ENCODE data around the gene CBARP. TPM values are rescaled to one million over a fixed set of nuclear protein-coding genes. Genes with fewer than 3 reads are reported as not detected.
A peak's percentile ranks its signal among the peaks of the same experiment; 100 is the strongest.

The CBARP gene
- total RNA-seq, 2 experiments from 2014 or later, result 0.49 to 0.86 TPM

DNA sequence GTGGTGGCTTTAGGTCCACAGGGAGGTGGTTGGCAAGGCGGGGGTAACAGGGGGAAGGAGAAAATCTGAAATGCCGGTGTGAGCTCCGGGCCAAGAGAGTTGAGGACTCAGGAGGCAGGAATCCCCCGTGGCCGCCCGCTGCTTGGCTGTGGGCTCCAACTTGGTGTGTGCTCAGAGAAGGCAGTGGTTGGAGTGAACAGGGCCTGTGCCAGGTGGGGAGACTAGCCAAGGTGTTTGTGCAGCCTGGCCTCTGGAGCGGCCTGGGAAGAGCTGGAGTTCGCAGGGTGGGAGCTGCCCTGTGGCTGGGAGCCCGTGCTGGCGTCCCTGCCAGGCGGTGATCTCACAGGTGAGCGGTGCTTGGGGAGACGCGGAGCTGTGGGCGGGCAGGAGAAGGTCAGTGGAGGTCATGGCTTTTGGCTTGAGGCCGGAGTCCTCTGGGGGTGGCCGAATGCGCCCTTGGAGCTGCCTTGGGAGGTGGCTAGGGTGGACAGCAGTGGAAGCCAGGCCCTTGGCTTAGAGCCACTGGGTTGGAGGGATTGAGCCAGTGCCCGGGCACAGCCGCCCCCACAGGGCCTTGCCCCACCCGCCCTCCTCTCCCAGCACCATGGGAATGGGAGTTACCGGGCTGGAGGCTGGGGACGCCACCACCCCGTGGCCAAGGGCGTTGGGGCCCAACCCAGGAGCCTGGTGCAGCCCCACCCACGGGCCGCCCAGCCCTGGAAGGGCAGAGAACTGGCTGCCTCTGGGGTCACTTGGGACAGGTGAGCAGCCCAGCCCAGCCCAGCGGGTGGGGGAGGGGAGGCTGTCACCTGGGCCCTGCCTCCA, 24.2 kb upstream of the CBARP start:
- TF ChIP-seq CTCF (IDR thresholded peaks at IDR 0.05), result peak; percentile 7
- CTCF ChIA-PET, result interaction anchor here (0.9 to 16.1 kb wide), 2 partner anchors 13 to 18 kb away, joined by 4 to 449 read pairs; partner anchors contain the start of gene ATP5F1D
- peaks cover 26% of the 10 kb centered on the region for H3K36me3 Mint-ChIP-seq (ENCODE audit: low read depth)

GRCh38 chr19:1261538-1261797, 23.7 kb upstream of the CBARP start:
- no peak for ATAC-seq
- H3K36me3 Mint-ChIP-seq (ENCODE audit: low read depth), result peaks cover 26% of the 10 kb centered on the region

More for the DNA sequence above, 24.2 kb upstream of the CBARP start:
- DNase-seq, result peak; percentile 55
- intact Hi-C loops (cut with micrococcal nuclease), result no loop called here
- no peaks in the 10 kb centered on the region for H3K27me3 Mint-ChIP-seq
- peaks cover 55% of the 10 kb centered on the region for H3K4me1 Mint-ChIP-seq (ENCODE audit: low read depth)
- peak overlapping the region; percentile 93 for H3K27ac Mint-ChIP-seq
- no peak for ATAC-seq
- POLR2A ChIA-PET, result interaction anchor here (0.7 to 2.6 kb wide), 11 partner anchors 9 to 176 kb away, joined by 3 to 9 read pairs (median 4); partner anchors contain the start of gene FAM174C
- no peaks in the 10 kb centered on the region for H3K9me3 Mint-ChIP-seq
- peak overlapping the region; percentile 98 for H3K4me3 Mint-ChIP-seq

GRCh38 chr19:1260749-1261537, 23.1 kb upstream of the CBARP start:
- Mint-ChIP-seq H3K27ac (peak overlapping the region; percentile 93), H3K4me1 (ENCODE audit: low read depth) (peaks cover 55% of the 10 kb centered on the region), H3K27me3 (no peaks in the 10 kb centered on the region), H3K9me3 (no peaks in the 10 kb centered on the region), H3K4me3 (peak overlapping the region; percentile 98), H3K36me3 (ENCODE audit: low read depth) (peaks cover 26% of the 10 kb centered on the region)
- ChIA-PET POLR2A (interaction anchor here (0.7 to 3.5 kb wide), 10 partner anchors 8 to 175 kb away, joined by 3 to 22 read pairs (median 6); partner anchors contain the start of genes CIRBP and FAM174C), CTCF (interaction anchor here (0.8 to 16.1 kb wide), 2 partner anchors 8 to 17 kb away, joined by 3 to 449 read pairs; partner anchors contain the start of genes ATP5F1D and CIRBP)
- intact Hi-C loops (cut with micrococcal nuclease), result no loop called here
- ATAC-seq (peak; percentile 81), DNase-seq (peak; percentile 97)
- no peak for TF ChIP-seq CTCF (IDR thresholded peaks at IDR 0.05)

More at GRCh38 chr19:1261538-1261797, 23.7 kb upstream of the CBARP start:
- intact Hi-C loops (cut with micrococcal nuclease), result no loop called here
- Mint-ChIP-seq H3K4me3 (peak overlapping the region; percentile 98), H3K4me1 (ENCODE audit: low read depth) (peaks cover 54% of the 10 kb centered on the region), H3K27ac (peak overlapping the region; percentile 93), H3K9me3 (no peaks in the 10 kb centered on the region), H3K27me3 (no peaks in the 10 kb centered on the region)
- CTCF ChIA-PET, result interaction anchor here (16.1 kb wide), 1 partner anchor 18 kb away, joined by 449 read pairs; the partner anchor contains the start of gene ATP5F1D
- DNase-seq, result no peak
- TF ChIP-seq CTCF (IDR thresholded peaks at IDR 0.05), result peak; percentile 50
- POLR2A ChIA-PET, result interaction anchor here (0.7 to 2.6 kb wide), 9 partner anchors 8 to 175 kb away, joined by 3 to 9 read pairs (median 4); partner anchors contain the start of gene FAM174C

- ChIA-PET CTCF (interaction anchor here (0.8 to 16.1 kb wide), 2 partner anchors 9 to 16 kb away, joined by 3 to 449 read pairs; partner anchors contain the start of genes ATP5F1D and CIRBP), POLR2A (interaction anchor here (1.2 to 3.5 kb wide), 6 partner anchors 8 to 174 kb away, joined by 4 to 22 read pairs (median 8); partner anchors contain the start of gene CIRBP)
- Mint-ChIP-seq H3K9me3 (no peaks in the 10 kb centered on the region), H3K27ac (peak overlapping the region; percentile 96), H3K4me3 (peak overlapping the region; percentile 98), H3K27me3 (no peaks in the 10 kb centered on the region), H3K4me1 (ENCODE audit: low read depth) (peaks cover 50% of the 10 kb centered on the region), H3K36me3 (ENCODE audit: low read depth) (peaks cover 32% of the 10 kb centered on the region)
- ATAC-seq, result peak; percentile 31
- DNase-seq, result peak; percentile 83
- intact Hi-C loops (cut with micrococcal nuclease), result no loop called here
- no peak for TF ChIP-seq CTCF (IDR thresholded peaks at IDR 0.05)
These were observed 22.3 kb upstream of the CBARP start for GRCh38 chr19:1259876-1260748.

All from activated CD8-positive, alpha-beta T cell treated with anti-CD3 and anti-CD28 coated beads for 36 hours (primary cell).